GM21529 (cell line): ENCODE data around the gene SUN1.
"Not testable (repeated sequence)": the region's sequence is repeated elsewhere in the genome, so short reads cannot be mapped to it uniquely, and the experiment has no call there.

Experiments used
- ATAC-seq: cut with Tn5 transposase; IDR thresholded peaks from one replicate; pipeline ENCODE4 v1.9.1; 2021; ENCODE audit not compliant: unreplicated experiment

Gene SUN1

DNA sequence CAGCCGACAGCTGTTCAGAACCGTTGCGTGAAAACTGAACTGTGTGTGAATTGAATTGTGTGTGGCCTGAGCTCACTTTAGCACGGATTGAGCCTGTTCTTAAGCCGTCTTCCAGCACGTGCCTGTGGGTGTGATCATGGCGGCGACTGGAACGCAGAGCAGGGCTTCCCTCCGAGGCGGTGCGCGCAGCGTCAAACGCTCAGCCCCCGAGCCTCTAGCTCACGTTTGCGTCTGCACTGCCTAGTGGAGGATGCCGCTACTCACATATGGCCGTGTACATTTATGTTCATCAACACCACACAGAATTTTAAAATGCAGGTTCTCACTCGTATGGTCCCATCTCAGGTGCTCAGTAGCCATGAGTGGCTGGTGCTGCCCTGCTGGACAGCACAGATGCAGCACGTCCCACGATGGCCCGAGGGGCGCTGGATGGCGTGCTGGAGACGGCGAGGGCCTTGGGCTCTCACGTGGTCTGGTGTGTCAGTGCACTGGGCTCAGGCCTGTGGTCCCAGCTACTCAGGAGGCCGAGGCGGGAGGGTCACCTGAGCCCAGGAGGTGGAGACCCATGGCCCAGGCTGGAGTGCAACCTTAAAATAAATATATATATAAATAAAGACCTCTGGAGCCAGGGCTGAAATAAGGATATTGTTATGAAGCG, 22.0 kb downstream of the SUN1 start:
- no peak for ATAC-seq

DNA sequence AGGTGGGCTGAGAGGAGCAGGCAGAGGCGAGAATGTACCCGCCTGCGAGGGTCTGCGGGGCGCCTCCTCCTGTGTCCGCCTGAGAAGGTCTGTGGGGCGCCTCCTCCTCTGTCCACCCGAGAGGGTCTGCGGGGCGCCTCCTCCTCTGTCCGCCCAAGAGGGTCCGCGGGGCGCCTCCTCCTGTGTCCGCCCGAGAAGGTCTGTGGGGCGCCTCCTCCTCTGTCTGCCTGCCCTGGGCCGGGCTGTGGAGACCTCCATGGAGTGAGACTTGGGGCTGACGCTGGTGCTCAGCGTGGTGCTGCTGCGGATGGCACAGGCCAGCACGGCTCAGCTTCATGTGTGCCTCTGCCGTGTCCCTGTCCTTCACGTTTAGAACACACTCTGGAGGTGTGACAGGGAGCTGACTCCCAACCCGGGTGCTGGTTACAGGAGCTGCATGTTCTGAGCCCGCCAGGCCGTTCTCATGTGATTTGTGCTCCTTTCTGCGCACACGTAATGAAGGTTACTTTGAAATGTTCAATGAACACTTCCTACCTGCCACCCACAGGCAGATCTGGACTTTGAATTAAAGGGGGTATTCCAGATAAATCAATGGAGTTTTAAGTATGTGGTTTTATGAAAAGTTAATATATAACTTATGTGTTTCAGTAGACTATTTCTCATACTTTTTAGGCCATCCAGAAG, 23.6 kb downstream of the SUN1 start:
- ATAC-seq, result no peak

DNA sequence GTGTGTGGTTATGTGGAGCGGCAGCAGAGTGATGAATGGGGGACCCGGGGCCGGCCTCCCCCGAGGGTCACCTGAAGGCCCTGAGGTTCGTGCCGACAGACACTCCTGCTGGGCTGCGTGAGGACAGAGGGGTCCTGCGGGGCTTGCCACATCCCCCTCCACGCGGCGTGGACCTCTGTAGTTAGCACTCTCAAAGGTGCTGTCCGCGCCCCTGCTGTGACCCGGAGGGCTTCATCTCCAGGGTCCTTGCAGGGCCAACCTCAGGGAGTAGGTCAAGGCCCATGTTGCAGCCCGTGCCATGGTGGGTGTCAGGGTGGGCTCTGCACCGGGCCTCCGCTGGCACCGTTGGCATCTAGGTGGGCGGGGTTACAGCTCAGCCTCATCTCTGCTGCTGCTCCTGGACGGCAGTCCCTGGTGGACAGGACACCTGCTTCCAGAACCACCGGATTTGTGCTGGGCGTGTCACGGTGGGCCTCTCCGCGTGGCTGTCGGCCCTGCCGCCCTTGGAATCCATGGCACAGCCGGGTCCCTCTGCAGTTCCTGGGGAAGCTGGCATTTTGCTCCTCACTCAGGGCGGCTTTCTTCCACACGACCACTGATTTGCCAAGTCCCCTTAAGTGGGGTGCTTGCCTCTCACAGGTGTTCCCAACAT, 24.3 kb downstream of the SUN1 start:
- no peak for ATAC-seq

DNA sequence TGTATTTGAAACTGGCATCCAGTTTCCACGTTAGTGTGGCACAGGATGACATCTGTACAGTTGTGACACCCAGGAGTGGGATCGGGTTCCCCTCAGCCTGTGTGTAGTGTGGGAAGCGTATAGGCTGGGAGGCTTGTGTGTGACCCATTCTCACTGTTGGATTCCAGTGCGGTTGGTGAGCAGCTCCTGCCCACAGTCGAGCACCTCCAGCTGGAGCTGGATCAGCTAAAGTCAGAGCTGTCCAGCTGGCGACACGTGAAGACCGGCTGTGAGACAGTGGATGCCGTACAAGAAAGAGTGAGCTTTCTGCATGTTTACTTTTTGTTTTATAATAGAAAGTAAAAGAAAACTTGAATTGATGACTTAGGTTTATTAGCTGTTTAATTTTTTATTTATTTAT, 25.4 kb downstream of the SUN1 start:
- ATAC-seq, result no peak

DNA sequence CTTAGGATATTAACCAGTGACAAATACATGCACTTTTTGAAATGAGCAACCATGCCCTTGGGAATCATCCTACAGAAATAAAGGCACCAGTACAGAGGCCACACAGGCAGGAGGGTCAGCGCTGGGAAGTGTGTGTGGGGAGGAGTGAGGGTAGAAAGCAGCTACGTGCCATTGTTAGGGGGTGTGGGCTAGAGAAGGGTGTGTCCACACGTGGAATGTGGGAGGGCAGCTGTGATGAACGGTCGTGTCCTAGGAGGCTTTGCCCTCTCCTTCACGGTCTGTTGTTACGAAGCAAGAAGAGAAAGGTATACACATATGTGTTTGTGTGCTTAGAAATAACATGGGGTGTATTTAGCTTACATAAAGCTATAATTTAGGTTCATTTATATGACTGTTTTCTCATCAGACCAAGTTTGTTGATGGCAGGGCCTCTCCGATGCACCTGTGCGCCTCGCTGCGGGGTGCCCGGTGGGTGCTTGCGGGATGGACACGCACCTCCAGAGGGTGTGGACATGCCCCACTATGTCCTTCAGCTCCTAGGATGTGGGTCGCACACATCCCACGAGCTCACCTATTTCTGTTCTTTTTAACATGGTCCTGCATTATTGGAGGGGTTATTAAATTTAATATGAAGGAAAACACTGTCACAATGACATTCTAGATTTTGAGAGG, 27.2 kb downstream of the SUN1 start:
- ATAC-seq, result no peak

DNA sequence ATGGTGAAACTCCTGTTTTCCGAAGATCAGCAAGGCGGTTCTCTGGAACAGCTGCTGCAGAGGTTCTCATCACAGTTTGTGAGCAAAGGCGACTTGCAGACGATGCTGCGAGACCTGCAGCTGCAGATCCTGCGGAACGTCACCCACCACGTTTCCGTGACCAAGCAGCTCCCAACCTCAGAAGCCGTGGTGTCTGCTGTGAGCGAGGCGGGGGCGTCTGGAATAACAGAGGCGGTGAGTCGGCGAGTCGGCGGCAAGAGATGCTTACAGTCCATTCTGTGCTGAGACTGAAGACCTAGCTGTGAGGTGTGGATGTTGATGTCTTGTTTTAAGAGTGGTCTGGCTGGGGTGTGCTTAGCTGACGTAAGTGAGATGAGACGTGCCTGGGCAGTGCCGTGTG, 27.9 kb downstream of the SUN1 start:
- no peak for ATAC-seq

DNA sequence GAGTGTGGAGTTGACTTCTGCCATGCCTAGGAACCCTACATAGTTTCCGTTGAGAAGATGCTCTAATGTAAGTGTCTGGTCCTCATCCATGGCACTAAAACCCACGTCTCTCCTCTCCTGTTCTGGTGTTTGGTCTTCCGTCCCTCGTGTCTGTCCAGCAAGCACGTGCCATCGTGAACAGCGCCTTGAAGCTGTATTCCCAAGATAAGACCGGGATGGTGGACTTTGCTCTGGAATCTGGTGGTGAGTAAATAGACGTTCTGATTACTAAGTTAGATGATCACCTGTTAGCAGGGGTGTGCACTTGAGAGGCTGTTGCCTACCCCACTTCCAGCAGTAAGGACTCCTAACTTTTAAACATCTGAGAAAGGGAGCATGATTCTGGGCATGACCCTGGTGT, 28.9 kb downstream of the SUN1 start:
- no peak for ATAC-seq

DNA sequence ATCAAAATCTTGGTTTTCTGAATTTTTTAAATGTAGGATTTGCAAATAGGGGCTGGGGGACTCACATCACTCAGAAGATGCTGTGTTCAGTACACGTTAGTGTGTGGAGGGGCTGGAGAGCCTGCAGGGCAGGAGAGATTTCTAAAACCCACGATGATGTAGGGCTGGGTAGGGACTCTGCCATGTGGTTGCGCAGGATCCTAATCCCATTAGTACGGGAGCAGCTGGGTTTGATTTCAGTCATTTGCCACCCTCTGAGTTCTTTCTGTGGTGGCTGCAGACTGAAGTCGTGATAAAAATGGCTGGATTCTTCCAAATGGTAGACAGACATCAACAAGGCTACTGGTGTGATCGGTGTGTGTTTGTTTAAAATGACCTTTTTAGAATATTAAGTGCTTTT, 29.9 kb downstream of the SUN1 start:
- no peak for ATAC-seq

DNA sequence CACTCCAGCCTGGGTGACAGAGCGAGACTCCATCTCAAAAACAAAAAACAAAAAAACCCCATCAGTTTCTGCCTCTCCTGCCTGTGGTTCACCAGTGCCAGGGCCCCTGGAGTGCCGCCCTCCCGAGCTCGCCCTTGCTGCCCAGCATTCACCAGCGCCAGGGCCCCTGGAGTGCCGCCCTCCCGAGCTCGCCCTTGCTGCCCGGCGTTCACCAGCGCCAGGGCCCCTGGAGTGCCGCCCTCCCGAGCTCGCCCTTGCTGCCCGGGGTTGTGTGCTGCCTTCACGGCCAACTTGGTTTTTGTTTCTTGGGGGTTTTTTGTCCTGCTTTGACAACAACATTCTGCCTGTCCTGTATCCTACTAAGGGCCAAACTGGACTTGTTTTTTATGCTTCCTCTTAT, 30.8 kb downstream of the SUN1 start:
- ATAC-seq, result no peak

DNA sequence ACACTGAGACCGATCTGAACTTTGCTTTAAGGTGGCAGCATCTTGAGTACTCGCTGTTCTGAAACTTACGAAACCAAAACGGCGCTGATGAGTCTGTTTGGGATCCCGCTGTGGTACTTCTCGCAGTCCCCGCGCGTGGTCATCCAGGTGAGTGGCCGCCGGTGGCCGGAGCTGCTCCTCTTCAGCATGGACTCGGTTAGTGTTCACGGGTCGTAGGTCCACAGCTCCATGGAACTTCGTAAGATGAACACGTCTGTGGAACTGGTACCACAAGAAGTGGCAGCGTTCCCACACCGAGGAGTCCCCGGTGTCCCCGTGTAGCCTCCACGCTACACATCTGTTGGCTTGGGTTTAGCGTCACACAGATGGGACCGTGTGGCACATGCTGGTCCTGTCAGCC, 33.6 kb downstream of the SUN1 start:
- ATAC-seq, result no peak

DNA sequence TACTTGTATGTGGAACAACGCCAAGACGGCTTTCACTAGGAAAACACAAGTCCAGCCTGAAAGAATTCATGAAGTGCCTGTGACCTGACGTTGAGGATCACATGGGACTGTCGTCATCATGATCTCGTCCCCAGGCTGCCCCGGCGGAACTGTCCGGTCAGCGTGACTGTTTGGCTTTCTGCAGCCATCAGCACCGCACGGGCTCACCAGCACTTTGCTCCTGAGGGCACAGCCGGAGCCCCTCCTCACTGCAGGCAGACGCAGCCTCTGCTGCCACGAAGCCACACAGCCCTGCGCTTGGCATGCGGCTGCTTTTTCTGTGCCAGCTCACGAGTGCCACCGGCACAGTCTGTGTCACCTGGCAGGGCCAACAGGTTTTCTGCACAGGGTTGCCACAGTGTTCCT, 34.7 kb downstream of the SUN1 start:
- ATAC-seq, result no peak

DNA sequence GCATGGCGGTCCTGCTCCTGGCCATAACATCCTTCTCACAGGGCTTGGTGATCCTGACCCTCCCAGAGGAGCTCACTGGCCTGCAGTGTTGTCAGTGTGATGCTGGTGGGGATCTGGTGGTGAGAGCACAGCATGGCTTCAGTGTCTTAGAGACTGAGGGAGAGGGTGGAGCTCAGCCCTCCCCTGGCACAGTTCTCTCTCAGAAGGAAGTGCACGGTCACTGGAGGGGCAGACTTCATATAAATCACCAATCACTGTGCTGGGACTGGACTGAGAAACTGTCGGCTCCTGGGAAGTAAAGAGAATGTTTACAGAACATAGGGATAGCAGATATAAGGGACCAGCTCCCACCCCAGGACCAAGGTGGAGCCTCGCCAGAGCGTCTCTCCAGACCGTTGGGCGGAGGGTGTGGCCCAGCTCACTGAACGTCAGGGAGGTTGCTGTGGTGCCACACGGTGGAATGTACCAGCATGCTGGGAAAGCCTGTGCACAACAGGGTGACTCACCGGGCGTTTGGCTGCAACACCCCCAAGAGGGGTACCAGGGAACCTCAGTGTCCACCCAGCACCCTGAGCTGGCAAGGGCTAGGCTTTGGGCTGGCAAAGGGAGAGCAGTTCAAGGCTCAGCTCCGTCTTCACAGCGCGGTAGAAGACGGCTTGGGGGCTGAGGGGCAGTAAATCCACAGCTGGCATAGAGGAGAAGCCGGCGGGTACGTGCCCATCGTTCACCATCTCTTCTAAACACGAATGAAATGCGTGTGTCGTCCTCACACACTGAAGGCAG, 35.3 kb downstream of the SUN1 start:
- ATAC-seq, result no peak

DNA sequence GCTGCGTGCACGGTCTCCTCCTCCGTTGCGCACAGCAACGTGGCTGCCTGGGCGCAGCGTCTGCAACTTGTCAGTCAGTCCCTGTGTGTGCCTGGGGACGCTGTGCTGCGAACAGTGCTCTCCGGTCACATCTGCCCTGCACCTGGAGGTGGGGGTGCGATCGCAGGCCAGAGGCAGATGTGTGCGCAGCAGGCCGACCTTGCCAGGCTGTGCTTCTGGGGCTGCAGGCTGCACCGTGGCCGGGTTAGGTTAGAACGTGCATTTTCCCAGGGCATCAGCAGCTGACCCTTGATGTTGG, 35.9 kb downstream of the SUN1 start:
- ATAC-seq, result no peak

DNA sequence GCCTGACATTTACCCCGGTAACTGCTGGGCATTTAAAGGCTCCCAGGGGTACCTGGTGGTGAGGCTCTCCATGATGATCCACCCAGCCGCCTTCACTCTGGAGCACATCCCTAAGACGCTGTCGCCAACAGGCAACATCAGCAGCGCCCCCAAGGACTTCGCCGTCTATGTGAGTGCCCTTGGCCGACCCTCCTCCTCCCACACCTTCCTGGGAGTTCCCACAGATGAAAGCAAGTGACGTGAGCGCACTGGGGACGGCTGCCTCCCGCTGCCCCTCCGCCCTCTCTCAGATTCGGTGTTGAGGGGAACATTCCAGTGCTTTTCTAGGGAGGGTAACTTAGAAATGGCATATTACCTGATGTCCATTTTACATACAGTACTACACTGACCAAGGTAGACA, 37.1 kb downstream of the SUN1 start:
- no peak for ATAC-seq

DNA sequence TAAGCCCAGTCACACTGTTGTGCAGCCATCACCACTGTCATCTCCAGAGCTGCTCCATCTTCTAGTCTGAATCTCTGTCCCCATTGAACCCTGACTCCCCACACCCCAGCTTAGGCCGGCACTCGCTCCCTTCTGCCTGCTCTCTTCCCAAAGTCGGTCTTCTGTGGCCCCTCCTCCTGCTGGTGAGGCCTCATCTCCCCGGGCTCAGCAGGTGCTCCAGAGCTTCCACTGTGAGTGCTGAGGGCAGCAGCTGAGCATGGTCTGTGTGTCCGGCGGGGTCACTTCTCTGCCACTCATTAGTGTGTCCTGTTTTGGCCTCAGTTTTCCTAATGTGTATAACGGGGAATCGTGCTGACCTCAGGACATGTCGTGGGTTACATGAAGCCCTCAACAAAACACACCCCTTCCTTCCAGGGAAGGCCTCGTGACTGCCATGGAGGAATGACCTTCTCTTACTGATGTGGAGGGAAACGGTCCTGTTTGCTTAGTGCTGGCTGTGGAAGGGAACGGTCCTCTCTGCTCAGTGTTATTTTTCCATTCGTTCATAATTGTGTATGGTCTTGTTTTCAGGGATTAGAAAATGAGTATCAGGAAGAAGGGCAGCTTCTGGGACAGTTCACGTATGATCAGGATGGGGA, 39.7 kb downstream of the SUN1 start:
- ATAC-seq, result no peak

DNA sequence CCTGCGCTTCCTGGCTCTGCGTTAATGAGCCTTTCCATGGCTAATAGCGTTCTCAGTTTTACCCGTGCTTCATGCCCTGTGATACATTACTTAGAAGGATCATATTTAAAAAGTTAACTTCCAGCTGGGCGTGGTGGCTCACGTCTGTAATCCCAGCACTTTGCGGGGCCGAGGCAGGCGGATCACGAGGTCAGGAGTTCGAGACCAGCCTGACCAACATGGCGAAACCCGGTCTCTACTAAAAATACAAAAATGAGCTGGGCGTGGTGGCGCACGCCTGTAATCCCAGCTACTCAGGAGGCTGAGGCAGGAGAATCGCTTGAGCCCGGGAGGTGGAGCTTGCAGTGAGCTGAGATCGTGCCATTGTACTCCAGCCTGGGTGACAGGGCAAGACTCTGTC, 40.4 kb downstream of the SUN1 start:
- ATAC-seq, result not testable (repeated sequence)

DNA sequence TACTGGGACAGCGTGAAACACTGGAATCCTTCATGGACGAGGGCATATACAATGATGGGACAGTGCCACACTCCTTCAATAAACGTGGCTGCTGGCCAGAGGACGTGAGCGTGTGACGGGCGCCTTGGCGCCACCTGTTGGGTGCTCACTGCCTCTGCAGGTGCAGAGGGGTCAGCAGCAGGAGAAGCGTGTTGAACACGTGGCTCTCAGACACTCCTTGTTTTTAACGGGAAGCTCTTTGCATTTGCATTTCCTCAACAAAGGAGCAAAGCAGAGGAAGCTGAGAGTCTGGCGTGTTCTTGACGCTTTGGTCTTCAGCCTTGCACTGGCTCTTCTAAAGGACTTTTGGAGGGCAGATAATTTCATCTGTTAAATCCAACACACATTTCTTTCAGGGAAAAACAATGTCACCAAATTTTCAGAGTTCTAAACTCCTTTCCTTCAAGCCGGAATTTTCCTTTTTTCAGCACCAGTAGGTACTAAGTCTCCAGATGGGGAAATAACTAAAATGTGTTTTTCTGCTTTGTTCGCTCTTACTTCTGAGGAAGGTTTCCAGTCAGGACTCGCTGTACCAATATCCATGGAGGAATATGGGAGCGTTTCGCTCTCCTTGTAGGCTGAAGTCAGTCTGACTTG, 41.2 kb downstream of the SUN1 start:
- no peak for ATAC-seq

DNA sequence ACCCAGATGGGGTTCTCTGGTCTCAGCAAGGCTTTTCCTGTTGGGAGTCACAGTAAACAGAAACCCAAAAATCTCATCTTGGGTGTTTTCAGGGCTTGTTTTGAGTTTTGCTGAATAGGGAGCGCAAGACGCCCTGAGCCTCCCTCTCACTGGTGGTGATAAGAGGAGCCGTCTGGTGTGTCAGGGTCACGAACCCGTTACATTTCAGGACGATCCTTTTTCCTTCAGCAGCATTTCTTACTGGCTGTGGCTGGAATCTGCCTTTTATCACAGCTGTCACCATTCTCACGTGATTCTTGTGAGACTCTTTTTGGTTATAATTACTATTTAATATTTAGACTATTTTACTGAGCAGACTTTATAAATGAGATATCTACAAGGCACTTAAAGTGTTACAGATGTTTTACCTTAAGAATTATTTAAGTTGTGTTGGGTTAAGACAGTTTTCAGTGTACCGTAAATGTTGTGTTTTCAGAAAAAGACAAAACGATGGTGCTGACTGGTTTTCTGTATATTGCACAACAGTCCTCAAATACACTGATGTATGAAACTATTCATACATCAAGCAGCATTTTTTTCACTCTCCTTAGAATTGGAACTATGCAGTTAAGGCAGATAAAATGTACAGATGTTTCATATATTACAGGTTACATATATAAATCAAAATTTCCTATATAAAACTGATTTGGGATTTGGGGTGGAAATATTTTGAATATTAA, 41.9 kb downstream of the SUN1 start:
- no peak for ATAC-seq

DNA sequence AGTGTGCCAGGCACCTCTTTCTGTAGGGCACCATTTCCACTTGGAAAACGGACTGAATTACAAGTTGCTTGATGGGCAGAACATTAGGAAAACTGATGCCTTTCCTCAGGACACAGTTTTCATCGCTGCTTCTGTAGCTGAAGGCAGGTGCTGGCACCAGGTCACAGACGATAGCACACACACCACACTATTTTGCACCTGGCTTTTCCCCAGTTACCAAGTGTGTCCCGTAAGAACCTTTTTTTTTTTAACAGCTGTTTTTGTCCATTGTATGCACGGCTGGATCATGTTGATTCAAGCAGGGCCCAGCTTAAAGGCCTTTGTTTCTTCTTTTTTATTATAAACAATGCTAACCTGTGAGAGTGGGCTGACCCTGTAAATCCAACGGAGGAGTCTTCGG, 42.8 kb downstream of the SUN1 start:
- ATAC-seq, result no peak
